ENCODE measurements around the gene STAC2.

Gene STAC2

GRCh38 chr17:39209317-39210092 lies 16.2 kb downstream of the STAC2 start:
- peak; percentile 56 for DNase-seq (ENCODE audit: low read depth)

DNA sequence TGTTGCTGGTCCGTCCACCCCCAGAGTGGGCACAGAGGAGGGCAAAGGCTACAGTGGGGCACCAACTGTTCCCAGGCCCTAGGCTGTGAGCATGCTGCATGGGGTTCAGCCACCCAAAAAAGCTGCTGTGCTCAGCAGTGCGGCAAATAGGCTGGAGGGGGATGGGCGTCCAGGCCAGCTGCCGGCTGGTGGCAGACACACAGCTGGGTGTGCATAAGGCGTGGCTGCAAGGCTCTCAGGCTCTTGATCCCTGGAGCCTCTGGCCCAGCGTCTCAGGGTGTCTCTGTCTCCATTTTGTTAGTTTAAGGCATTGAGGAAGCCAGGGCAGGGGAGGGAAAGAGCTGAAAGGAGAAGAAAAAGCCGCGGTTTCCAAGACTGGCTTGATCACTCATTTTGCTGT lies 16.9 kb downstream of the STAC2 start:
- peak; percentile 19 for DNase-seq (ENCODE audit: low read depth)

- DNase-seq (ENCODE audit: low read depth): no peak
Measured at GRCh38 chr17:39208136-39208535, 17.6 kb downstream of the STAC2 start.

DNA sequence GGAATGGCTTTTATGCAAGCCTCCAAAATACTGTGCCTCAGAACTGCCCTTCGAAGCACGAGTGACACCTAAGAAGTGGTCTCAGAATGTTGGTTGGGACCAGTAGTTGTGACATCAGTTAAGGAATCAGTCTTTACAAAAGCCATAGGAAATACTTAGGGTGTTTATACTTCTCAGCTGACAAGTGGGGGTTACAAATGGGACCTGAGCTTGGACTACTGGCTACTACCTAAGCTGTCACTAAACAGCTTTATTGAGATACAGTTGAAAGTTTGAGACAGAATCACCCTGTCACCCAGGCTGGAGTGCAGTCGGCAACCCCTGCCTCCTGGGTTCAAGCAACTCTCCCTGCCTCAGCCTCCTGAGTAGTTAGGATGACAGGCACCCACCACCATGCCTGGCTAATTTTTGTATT lies 20.6 kb downstream of the STAC2 start:
- no peak for DNase-seq (ENCODE audit: low read depth)

- DNase-seq (ENCODE audit: low read depth): no peak
Measured at GRCh38 chr17:39204245-39204644, 21.5 kb downstream of the STAC2 start.

DNA sequence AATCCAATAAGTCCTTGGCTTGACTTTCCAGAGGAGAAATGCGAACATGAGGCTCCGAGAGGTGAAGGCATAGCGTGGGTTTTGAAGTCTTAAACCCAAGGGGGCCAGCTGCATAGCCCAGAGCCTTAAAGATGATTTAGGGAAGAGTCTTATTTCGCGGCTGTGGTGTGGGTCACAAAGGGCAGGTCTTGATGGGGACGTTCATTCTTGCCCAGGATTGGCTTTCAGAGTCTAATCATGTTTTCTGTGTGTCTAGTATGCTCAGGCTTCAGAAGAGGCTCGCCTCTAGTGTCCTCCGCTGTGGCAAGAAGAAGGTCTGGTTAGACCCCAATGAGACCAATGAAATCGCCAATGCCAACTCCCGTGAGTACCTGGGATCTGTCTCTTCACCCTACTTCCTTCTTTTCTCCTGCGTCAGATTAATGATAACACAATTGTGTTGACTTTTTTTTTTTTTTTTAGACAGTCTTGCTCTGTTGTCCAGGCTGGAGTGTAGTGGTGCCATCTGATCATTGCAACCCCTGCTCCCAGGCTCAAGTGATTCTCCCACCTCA lies 24.7 kb downstream of the STAC2 start:
- DNase-seq (ENCODE audit: low read depth): no peak

- DNase-seq (ENCODE audit: low read depth): peak; percentile 68
Measured at GRCh38 chr17:39200070-39200879, 25.5 kb downstream of the STAC2 start, which contains the start of gene RPL19. Gene RPL19 (plus strand): TSS chr17:39200283. CDS start chr17:39200345, 62 bp downstream.

GRCh38 chr17:39199820-39200069 lies 26.0 kb downstream of the STAC2 start:
- DNase-seq (ENCODE audit: low read depth): peak; percentile 79

DNA sequence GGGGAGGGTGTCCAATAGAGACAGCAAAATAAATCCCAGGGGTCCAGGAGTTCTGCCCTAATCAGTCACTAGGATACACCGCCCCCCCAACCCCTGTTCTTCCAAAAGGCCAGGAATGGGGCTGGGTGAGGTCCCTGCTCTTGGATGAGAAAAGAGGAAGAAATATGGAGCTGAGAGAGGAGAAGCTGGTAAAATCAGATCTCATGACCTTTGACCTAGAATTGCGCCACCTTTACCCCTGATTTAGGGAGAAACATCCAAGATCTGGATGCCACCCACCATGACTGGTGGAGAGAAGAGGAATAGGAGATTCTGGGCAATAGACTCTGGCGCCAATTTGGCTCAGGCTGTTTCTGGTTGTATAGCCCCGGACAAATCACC lies 27.6 kb downstream of the STAC2 start:
- DNase-seq (ENCODE audit: low read depth): no peak

DNA sequence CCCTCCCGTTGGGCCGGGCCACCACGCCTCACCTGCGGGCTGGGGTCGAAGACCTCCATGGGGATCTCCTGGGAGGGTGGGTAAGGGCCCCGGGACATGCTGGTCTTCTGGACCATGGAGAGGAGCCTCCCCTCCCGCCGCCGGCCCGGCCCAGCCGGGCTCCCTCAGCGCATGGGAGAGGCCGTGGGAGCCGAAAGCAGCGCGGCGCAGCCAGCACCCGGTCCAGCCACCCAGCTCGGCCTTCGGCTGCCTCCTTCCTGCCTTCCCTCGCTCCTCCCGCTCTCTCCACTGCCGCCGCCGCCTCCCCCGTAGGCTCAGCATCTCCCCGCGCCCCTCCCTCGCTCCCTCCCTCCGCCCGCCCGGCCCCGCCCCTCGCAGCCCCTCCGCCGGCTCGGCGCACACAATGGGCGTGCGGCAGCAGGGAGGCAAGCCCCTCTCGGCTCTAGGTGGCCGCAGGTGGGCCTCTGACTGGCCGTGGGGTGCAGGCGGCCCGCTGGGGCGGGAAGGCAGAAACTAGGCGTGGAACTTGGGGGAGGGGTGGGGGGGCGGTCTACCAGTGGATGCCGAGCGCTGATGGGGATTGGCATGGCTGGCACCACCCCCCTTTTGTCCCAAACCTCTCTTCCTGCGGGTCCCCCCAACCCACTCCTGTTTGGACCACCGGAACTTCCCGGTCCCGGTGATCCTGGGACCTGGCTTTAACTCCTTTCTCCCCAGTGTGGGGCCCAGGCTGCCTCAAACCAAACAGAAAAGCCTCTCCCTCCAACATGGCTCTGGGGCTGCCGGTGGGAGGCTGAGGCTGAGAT lies 28.2 kb downstream of the STAC2 start, which contains the start of gene CACNB1:
Gene CACNB1 (minus strand): TSS at position 290 of the 806 bp plus-strand sequence. CDS start 174 bp downstream, at position 116.
- peak; percentile 65 for DNase-seq (ENCODE audit: low read depth)

DNA sequence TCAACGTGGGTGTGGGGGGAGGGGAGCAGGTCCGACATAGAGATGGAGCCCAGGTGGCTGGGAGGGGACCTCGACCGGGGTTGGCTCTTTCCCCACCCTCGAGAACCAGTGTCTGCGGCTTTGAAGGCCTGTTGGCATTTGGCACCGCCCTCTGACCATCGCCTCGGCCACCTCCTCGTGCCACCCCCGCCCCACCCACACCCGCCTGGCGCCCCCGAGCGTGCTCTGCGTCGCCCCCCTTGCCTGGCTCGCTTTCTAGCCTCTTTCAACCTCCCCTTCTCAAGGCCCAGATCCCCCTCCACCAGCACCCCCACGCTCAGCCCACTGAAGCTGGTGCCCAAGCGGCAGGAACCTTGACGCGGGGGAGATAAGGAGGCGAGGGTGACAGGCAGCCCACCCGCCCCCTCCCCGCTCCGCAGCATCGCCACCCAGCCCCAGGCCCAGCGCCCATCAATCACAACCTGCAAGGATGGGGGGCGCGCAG lies 28.9 kb downstream of the STAC2 start:
- DNase-seq (ENCODE audit: low read depth): no peak

DNA sequence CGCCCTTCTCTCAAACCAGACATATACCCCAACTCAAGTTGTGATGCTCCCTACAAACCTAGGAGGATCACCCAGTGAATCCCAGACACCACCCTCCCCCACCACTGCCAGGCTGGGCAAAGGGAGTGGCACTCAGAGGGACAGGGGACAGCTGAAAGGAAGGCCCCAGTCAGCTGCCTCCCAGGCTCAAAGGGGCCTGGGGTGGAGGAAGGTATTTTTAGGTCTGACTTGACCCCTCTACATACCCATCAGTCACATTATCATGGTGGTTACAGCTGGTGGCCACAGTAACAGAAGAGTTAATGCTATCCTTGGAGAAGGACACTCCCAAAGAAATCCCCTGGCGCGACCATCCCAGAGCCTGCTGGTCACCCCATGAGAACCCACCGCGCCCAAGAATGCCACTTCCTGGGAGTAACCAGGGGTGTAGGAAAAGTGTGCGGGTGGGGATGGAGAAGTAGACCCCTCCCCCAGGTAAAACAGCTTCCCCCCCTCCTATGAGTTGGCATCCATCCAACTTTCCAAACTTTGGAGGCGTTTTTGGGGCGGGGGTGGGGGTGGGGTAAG lies 29.4 kb downstream of the STAC2 start:
- no peak for DNase-seq (ENCODE audit: low read depth)

- no peak for DNase-seq (ENCODE audit: low read depth)
Measured at GRCh38 chr17:39195568-39196160, 30.1 kb downstream of the STAC2 start.

DNA sequence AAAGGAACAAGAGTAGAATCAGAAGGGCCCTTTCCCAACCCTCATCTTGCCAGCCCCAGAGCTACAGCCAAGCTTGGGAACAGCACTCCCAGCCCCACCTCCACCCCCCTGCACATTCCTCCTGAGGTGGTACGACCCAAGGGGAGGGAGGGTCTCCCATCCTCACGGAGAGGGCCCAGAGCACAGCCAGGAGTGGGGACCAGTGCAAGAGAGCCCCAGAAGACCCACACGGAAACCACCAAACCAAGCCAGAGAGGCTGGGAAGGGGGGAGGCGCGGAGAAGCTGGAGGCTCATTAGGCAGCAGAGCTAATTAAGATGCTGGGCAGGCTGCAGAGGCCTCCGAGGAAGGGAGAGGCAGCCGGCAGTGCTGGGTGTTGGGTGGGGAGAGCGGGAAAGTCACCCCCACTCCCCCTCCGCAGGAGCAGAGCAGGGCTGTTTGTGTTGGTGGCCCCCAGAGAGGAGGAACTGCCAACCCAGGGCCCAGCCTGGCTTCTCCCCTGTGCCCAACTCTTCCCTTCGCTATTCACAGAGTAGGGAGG lies 30.7 kb downstream of the STAC2 start:
- DNase-seq (ENCODE audit: low read depth): no peak

- DNase-seq (ENCODE audit: low read depth): no peak
Measured at GRCh38 chr17:39194089-39194984, 31.4 kb downstream of the STAC2 start.

DNA sequence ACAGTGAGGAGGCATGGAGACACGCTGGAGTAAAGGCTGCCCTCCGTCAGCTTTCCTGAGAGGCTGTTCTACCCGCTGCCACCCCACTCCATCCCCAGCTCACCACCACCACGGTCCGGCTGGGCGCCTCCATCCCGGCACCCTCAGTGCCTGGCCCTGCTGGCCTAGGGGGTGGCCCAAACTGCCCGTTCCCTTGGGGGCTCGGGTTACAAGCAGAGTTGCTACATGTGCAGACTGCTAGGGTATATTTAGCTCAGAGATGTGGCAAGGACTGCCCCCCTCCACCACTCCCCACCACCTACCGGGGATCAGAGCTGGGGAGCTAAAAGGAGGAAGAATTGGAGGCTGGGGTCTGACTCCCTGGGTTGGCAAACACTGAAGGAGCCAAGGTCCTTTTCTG lies 32.4 kb downstream of the STAC2 start:
- DNase-seq (ENCODE audit: low read depth): no peak

- no peak for DNase-seq (ENCODE audit: low read depth)
Measured at GRCh38 chr17:39192901-39193300, 32.8 kb downstream of the STAC2 start.

- DNase-seq (ENCODE audit: low read depth): no peak
Measured at GRCh38 chr17:39191750-39192510, 33.8 kb downstream of the STAC2 start.
